ENCODE results near the gene PSMB5. TPM values are rescaled to one million over a fixed set of nuclear protein-coding genes. Genes with fewer than 3 reads are reported as not detected.
"Not testable (repeated sequence)": the region's sequence is repeated elsewhere in the genome, so short reads cannot be mapped to it uniquely, and the experiment has no call there.

The PSMB5 gene
- total and polyA plus RNA-seq, 9 of the 15 experiments (the other 6 are each of a cell fraction or from before 2014, with no cell fraction given) = 198 to 1,870 (median 269) TPM

- Histone ChIP-seq H3K79me2 (ENCODE audit: control insufficient read depth, insufficient read depth, low read length) (no peaks in the 10 kb centered on the region), H4K20me1 (replicated peaks; ENCODE audit: control insufficient read depth, insufficient read depth, low read length) (no peaks in the 10 kb centered on the region), H3K9ac (ENCODE audit: insufficient read depth in 1 of 2, low read depth in 2 of 2, low read length in 2 of 2) (no peak overlapping the region), H3K27ac (ENCODE audit: extremely low read depth, low read depth, low read length) (no peak overlapping the region), H3K27me3 (ENCODE audit: control insufficient read depth in 2 of 2, insufficient read depth in 2 of 2, low read length in 2 of 2) (no peaks in the 10 kb centered on the region), H3K9me1 (ENCODE audit: control insufficient read depth, insufficient read depth, low read length) (no peaks in the 10 kb centered on the region), H3K4me1 (replicated peaks in 1 of 2; ENCODE audit: control insufficient read depth in 2 of 2, insufficient read depth in 2 of 2, low read length in 2 of 2) (peaks cover 24 to 28% of the 10 kb centered on the region in 2 experiments; a peak in 4 of 5 replicates), H3K9me3 (replicated peaks; ENCODE audit: control insufficient read depth, insufficient read depth, low read depth, low read length) (no peaks in the 10 kb centered on the region), H3K36me3 (ENCODE audit: control insufficient read depth, insufficient read depth, low read length) (no peaks in the 10 kb centered on the region), H3K4me3 (no peak overlapping the region), H3K4me2 (ENCODE audit: insufficient read depth, low read length) (no peak overlapping the region), H2AFZ (ENCODE audit: low read depth, low read length) (no peak overlapping the region)
- TF ChIP-seq SMAD4 (CRISPR knock-in tag; conservative IDR thresholded peaks at IDR 0.05) (no peak), ZFP30 (CRISPR knock-in tag; IDR thresholded peaks at IDR 0.05; ENCODE audit: borderline replicate concordance) (no peak)
- DNase-seq (ENCODE audit: extremely low read depth in 1 of 4, low spot score in 3 of 4) (no peak), ATAC-seq (no peak), FAIRE-seq (no peak)
- intact Hi-C loops (cut with micrococcal nuclease) (no loop called here), in situ Hi-C loops (cut with MboI) (no loop called here)
- CTCF ChIA-PET (ENCODE audit: low intra/inter-chr PET ratio) = interaction anchor here (0.7 kb wide), 1 partner anchor 23 kb away, joined by 4 read pairs; no protein-coding TSS in a partner anchor
- POLR2A ChIA-PET = interaction anchor here (0.9 to 4.7 kb wide), 4 partner anchors 9 to 77 kb away, joined by 3 to 29 read pairs (median 4); no protein-coding TSS in a partner anchor
- 68% methylated on average over 5 of the region's 5 CpGs for WGBS (ENCODE audit: insufficient coverage, low coverage, missing lambda C conversion rate)
- BruUV-seq (replicated peaks) = no TSS peak
These were observed 17.6 kb downstream of the PSMB5 start for GRCh38 chr14:23017091-23017490.

GRCh38 chr14:23015618-23016017 is 19.1 kb downstream of the PSMB5 start:
- TF ChIP-seq PRDM10 (IDR thresholded peaks at IDR 0.05; ENCODE audit: partially characterized antibody) (peak; percentile 94), ZNF79 (CRISPR knock-in tag; IDR thresholded peaks at IDR 0.05; ENCODE audit: low read depth) (no peak)
- H3K27me3 ChIP-seq (ENCODE audit: control insufficient read depth in 2 of 2, insufficient read depth in 2 of 2, low read length in 2 of 2) = no peaks in the 10 kb centered on the region
- intact Hi-C loops (cut with micrococcal nuclease) (no loop called here), in situ Hi-C loops (cut with MboI) (no loop called here)
- peaks cover 11 to 25% of the 10 kb centered on the region in 2 experiments; a peak in 4 of 5 replicates for H3K4me1 ChIP-seq (replicated peaks in 1 of 2; ENCODE audit: control insufficient read depth in 2 of 2, insufficient read depth in 2 of 2, low read length in 2 of 2)
- H3K27ac ChIP-seq (ENCODE audit: extremely low read depth, low read depth, low read length) = no peak overlapping the region
- peak overlapping the region; percentile 55; the same call in 1 of the 2 replicates for H2AFZ ChIP-seq (ENCODE audit: low read depth, low read length)
- no peak overlapping the region for H3K9ac ChIP-seq (ENCODE audit: insufficient read depth in 1 of 2, low read depth in 2 of 2, low read length in 2 of 2)
- 70% methylated on average over 4 of the region's 4 CpGs for WGBS (ENCODE audit: insufficient coverage, low coverage, missing lambda C conversion rate)
- no peaks in the 10 kb centered on the region for H3K36me3 ChIP-seq (ENCODE audit: control insufficient read depth, insufficient read depth, low read length)
- H3K4me3 ChIP-seq = no peak overlapping the region
- POLR2A ChIA-PET = interaction anchor here (1.1 to 4.7 kb wide), 2 partner anchors 8 to 9 kb away, joined by 5 to 29 read pairs; no protein-coding TSS in a partner anchor
- no peaks in the 10 kb centered on the region for H3K9me1 ChIP-seq (ENCODE audit: control insufficient read depth, insufficient read depth, low read length)
- no peaks in the 10 kb centered on the region for H3K79me2 ChIP-seq (ENCODE audit: control insufficient read depth, insufficient read depth, low read length)
- H3K4me2 ChIP-seq (ENCODE audit: insufficient read depth, low read length) = no peak overlapping the region
- no TSS peak for BruUV-seq (replicated peaks)
- H4K20me1 ChIP-seq (replicated peaks; ENCODE audit: control insufficient read depth, insufficient read depth, low read length) = no peaks in the 10 kb centered on the region
- ATAC-seq = no peak
- no peak for FAIRE-seq
- no peak for DNase-seq (ENCODE audit: extremely low read depth in 1 of 4, low spot score in 3 of 4)
- no peaks in the 10 kb centered on the region for H3K9me3 ChIP-seq (replicated peaks; ENCODE audit: control insufficient read depth, insufficient read depth, low read depth, low read length)
- CTCF ChIA-PET (ENCODE audit: low intra/inter-chr PET ratio) = no interaction called here

GRCh38 chr14:23013749-23014054 is 21.0 kb downstream of the PSMB5 start:
- FAIRE-seq; DNase-seq (ENCODE audit: extremely low read depth in 1 of 4, low spot score in 3 of 4); H3K27ac ChIP-seq (ENCODE audit: extremely low read depth, low read depth, low read length); ATAC-seq; H3K9ac ChIP-seq (ENCODE audit: insufficient read depth in 1 of 2, low read depth in 2 of 2, low read length in 2 of 2); H3K4me3 ChIP-seq; intact Hi-C loops (cut with micrococcal nuclease); BruUV-seq (replicated peaks); H3K9me3 ChIP-seq (replicated peaks; ENCODE audit: control insufficient read depth, insufficient read depth, low read depth, low read length); H3K36me3 ChIP-seq (ENCODE audit: control insufficient read depth, insufficient read depth, low read length); H4K20me1 ChIP-seq (replicated peaks; ENCODE audit: control insufficient read depth, insufficient read depth, low read length); H3K4me2 ChIP-seq (ENCODE audit: insufficient read depth, low read length); H3K27me3 ChIP-seq (ENCODE audit: control insufficient read depth in 2 of 2, insufficient read depth in 2 of 2, low read length in 2 of 2); CTCF ChIA-PET (ENCODE audit: low intra/inter-chr PET ratio); in situ Hi-C loops (cut with MboI); H3K9me1 ChIP-seq (ENCODE audit: control insufficient read depth, insufficient read depth, low read length): not testable (repeated sequence)
- Histone ChIP-seq H3K79me2 (ENCODE audit: control insufficient read depth, insufficient read depth, low read length) (peaks cover 11% of the 10 kb centered on the region), H3K4me1 (replicated peaks in 1 of 2; ENCODE audit: control insufficient read depth in 2 of 2, insufficient read depth in 2 of 2, low read length in 2 of 2) (peaks cover 6 to 28% of the 10 kb centered on the region in 2 experiments; a peak in 4 of 5 replicates), H2AFZ (ENCODE audit: low read depth, low read length) (peak overlapping the region; percentile 81; the same call in 1 of the 2 replicates)
- POLR2A ChIA-PET = interaction anchor here (4.0 kb wide), 1 partner anchor 9 kb away, joined by 44 read pairs; no protein-coding TSS in a partner anchor
- 83% methylated on average over 5 of the region's 5 CpGs for WGBS (ENCODE audit: insufficient coverage, low coverage, missing lambda C conversion rate)
